HG02973 (cell line): Measurements from ENCODE around the gene GNB5.
"Not testable (repeated sequence)": the region's sequence is repeated elsewhere in the genome, so short reads cannot be mapped to it uniquely, and the experiment has no call there.

Source experiments
- ATAC-seq: cut with Tn5 transposase; IDR thresholded peaks from one replicate; pipeline ENCODE4 v1.9.1; 2021; ENCODE audit warnings: moderate library complexity; ENCODE audit not compliant: unreplicated experiment

The GNB5 gene

DNA sequence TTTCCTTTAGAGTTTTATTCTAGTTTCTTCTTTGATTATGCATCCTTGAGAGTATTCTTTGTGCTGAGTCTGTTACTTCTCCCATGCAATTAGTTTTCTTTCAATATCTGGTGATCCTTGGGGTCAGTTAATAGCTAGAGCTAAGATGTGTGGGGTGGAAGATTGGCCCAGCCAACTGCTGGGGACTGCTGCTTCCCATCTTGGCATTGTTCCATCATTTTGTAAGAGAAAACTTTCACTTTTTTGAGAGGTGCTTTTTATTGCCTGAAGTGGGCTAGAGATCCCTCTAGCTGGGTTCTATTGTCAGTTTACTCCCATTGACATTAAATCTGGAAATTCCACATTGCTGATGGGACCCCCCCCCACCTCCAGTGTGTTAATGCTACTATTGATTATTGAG lies 94.0 kb downstream of the GNB5 start:
- ATAC-seq = no peak

GRCh38 chr15:52096536-52096935 lies 94.7 kb downstream of the GNB5 start:
- ATAC-seq = not testable (repeated sequence)

DNA sequence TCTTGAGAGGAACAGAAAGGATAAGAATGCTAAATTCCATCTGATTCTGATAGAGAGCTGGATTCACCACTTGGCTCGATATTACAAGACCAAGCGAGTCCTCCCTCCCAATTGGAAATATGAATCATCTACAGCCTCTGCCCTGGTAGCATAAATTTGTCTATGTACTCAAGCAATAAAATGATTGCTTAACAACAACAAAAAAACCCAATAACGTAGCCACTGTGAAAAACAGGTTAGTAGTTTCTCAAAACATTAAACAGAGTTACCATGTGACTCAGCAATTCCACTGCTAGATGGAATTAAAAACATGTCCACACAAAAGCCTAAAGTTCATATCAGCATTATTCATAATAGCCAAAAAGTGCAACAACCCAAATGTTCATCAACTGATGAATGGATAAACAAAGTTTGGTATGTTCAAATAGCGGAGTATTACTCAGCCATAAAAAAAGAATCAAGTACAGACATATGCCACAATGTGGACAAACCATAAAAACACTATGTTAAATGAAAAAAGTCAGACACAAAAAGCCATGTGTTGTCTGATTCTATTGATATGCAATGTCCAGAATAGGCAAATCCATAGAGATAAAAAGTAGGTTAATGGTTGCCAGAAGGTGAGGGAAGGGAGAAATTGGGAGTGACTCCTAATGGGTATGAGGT lies 95.5 kb downstream of the GNB5 start:
- no peak for ATAC-seq

- no peak for ATAC-seq
Observed at GRCh38 chr15:52094811-52095584, 96.2 kb downstream of the GNB5 start.

GRCh38 chr15:52093539-52094510 lies 97.4 kb downstream of the GNB5 start:
- ATAC-seq = no peak

DNA sequence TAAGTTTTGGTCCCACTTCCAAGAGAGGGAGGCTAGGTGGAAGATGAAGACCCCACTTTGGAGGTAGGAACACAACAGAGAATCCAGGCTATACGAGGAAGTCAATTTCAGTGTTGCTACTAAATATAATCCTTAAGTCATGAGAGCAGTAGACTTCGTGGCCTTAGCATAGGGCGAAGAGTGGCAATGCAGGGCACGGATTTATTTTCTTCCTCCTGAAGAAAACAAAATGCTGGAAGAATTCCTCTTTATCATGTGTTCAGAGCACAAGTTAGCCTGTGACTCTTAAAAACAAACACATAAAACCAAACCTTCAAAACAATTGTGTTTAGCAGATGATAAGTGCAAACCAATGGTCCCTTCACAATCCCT lies 98.0 kb downstream of the GNB5 start:
- ATAC-seq = no peak

GRCh38 chr15:52090193-52090592 lies 101.0 kb downstream of the GNB5 start:
- ATAC-seq = no peak

DNA sequence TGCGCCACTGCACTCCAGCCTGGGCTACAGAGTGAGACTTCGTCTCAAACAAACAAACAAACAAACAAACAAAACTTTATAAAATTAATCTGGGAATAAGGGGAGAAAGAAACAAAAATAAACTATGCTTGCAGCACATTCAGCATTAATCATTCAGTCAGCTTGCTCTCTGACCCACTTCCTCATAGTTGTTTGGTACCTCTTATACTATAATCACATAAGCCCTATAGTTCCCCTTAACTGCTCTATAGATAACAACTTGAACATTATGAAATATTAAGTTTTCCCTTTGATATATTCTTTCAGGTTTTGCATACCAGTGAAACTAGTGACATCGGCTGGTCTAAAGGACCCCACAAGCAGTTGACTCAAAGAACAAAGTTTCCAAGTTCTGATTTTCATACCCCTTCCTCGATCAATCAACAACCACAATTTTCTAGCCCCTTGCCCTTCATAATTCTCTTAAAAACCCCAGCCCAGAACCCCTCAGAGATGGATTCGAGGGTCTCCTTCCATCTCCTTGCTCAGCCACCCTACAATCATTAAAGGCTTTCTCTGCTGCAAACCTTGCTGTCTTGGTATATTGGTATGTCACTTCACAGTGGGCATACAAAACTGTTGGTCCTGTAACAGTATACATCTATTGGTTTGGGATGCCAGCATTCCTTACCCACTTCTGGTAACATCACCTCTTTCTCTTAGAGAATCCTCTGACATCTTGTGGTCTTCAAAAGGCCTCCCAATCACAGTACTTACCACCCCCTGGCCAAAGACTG lies 105.0 kb downstream of the GNB5 start:
- no peak for ATAC-seq

GRCh38 chr15:52085299-52085698 lies 105.9 kb downstream of the GNB5 start:
- no peak for ATAC-seq

- ATAC-seq = no peak
Observed at GRCh38 chr15:52083603-52084002, 107.6 kb downstream of the GNB5 start.

DNA sequence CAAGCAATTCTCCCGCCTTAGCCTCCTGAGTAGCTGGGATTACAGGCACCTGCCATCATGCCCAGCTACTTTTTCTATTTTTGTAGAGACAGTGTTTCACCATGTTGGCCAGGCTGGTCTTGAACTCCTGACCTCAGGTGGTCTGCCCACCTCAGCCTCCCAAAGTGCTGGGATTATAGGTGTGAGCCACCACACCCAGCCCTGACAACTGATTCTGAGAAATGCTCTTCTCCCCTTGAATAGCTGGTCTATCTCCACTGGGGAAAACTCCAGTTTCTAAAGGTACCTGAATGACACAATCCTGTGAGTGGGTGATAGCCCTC lies 108.2 kb downstream of the GNB5 start:
- ATAC-seq = not testable (repeated sequence)

DNA sequence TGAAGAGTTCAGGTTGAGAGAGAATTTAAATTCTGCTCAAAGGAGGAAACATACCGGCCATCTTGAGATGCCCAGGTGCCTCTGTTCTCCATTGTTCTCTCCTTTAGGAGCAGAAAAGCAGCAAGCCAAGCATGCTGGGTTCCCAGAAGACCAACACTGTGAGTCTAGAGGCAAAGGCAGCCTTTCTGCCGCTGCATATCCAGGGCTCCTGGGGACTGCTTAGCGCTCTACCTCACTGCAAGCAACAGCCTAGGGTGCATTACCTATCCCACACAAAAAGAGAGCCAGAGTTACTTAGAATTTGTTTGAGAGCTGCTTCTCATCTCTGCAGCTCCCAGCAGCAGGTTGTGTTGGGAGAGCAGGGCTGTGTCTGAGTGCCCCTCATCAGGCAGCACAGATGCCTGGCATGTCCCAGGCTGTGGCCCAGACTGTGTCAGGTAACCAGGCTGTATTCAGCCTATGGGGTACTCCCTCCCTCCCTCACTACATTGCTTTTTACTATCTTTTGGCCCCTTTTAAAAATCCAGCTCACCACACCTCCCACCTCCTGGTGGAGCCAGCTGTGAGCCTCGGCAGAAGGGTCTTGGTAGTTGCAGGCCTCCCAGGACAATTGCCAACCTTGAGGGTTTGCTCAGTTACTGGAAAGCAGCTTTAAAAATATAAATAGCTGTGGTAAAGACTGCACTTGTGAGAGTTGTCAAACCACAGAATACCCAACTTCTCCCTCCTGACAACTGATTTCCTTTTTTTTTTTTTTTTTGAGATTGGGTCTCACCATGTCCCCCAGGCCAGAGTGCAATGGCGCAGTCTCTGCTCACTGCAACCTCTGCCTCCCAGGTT lies 108.8 kb downstream of the GNB5 start:
- ATAC-seq = peak; percentile 58

DNA sequence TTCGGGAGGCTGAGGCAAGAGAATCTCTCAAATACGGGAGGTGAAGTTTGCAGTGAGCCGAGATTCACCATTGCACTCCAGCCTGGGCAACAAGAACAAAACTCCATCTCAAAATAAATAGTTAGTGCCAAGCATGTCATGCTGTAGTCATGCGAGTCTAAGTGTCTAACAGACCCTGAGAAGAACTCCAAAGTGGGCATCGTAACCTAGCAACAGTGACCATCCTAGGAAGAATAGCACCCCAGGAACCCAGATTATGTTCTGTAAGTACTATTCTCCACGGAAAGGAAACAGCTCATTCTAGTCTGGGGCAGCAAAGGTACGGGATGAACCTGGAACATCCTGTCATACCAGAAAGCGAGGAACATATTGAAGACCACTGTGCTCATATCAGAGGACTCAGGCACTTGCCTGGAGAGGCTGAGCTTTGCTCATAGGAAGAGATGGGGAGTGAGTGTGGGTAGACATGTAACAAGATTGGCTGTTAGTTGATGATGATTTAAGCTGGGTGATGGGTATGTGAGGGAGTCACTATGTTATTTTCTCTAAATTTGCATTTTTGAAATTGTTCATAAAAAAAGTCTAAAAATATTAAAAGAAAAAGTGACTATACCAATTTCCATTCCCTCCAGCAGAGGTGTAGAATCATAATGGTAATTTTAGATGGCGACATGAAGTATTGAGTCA lies 110.3 kb downstream of the GNB5 start:
- ATAC-seq = no peak

- ATAC-seq = no peak
Observed at GRCh38 chr15:52080031-52080430, 111.2 kb downstream of the GNB5 start.

GRCh38 chr15:52078876-52079700 lies 112.1 kb downstream of the GNB5 start:
- ATAC-seq = no peak

DNA sequence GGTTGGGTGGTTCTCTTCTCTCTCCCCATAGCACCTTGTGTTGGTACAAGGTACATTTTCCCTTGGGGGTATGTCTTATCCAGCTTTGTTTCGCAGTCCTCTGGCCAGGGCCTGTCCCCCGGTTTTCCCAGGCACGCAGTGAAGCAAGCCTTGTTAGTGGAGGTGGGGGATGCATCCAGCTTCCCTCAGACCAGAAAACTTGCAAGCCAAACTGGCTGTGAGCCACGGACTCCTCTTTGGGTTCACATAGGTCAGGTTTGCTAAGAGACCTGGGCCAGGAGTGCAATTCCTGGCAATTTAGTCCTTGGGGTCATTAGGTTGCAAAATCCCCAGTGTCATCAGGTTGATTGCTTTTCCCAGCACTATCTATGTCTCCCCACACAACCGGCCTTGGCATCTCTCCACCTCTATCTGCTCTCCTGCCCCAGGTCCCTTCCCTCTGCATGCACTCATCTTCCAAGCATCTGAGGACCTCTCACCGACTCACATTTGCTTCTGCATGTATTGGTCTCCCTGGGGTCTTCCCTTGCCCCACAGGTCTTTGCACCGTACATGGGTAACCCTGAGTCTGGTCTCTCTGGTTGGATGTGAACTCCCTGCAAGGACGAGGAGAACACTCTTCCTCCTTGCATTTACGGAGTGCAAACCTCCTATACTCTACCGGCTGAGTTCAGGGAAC lies 112.9 kb downstream of the GNB5 start:
- no peak for ATAC-seq

DNA sequence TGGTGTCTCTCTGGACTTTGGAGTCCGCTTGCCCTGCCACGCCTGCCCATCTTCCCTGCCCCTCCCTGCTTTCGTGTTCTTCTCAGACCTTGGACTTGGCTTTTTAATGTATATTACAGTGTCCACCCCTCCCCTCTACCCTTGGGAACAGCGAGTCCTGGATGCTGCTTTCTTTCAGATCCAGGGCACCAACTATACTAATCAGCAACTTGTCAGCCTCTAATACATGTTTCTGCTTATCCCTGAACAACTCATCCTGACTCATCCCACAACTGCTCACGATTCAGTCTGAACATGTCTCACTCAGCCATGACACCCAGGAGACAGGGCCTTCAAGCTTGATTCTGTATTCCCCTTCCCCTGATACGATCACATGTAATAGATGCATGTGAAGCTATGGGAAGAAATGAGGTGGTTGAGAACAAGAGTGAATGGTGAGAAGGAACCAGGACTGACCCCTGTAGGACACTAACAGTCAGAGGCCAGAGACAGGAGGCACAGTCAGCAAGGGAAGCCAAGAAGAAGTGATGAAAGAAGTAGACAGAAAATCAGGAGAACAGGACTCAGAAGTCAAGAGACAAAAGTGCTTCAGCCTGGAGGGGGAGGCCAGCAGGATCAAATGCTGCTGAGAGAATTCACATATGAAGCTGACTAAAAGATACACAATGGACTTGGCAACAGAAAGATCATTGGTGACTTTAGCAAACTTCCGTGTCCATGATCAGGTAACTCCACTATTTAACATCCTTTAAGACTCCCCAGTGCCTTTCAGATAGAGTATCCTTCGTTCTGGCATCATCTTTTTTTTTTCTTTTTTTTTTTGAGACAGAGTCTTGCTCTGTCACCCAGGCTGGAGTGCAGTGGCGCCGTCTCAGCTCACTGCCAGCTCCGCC lies 114.1 kb downstream of the GNB5 start:
- ATAC-seq = no peak
